GM19324 (cell line): ENCODE results near the gene RORB.

Source experiments
- ATAC-seq: cut with Tn5 transposase; IDR thresholded peaks from one replicate; pipeline ENCODE4 v1.9.1; 2021; ENCODE audit warnings: mild to moderate bottlenecking, moderate library complexity; ENCODE audit not compliant: unreplicated experiment, low FRiP score

The RORB gene

GRCh38 chr9:74696520-74696919 lies 199.4 kb downstream of the RORB start:
- ATAC-seq, result no peak

GRCh38 chr9:74697535-74697934 lies 200.4 kb downstream of the RORB start:
- ATAC-seq, result no peak

- no peak for ATAC-seq
Measured at GRCh38 chr9:74711341-74711740, 214.2 kb downstream of the RORB start.

- no peak for ATAC-seq
Measured at GRCh38 chr9:74718709-74719108, 221.6 kb downstream of the RORB start.

GRCh38 chr9:74719306-74719705 lies 222.2 kb downstream of the RORB start:
- ATAC-seq, result no peak

DNA sequence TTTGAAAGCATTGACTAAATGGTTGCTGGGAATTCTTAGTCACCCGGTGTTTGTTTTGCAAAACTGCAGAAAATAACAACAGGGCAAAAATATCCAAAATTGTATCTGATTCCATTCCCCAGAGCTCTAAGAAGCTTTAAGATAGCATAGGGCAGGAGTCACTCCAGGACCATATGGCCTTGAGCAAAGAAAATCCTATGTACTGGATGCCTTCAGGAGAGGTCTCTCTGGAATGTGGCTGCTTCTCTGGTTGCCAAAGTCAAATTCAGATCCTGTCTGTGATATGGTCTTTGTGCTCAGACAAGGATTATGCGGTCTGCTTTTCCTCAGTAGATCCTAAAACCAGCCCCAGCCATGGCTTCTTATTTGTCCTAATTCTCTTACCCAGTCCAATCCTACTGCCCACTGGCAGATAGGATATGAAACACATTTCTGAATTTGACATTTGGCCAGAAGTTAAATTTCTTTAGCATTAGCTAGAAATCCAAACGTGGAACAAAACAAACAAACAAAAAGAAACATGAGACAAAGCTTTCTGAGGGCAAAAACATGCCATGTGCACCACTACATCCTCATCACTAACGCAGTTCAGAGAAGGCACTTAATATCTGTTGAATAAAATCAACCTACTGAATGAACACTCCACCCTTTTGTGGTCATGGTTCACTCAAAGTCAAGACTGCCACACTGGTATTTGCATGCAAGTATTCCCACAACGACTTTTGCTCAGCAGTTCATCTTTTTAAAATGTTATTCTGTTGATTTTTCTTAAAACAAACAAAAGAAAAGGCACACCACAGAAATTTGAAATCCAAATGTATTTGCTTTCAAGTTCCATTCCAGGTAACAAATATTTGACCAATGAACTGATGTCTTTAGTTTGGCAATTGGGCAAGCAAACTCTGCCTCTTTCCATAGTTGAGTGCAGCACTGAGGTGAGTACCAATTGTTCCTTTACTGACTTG lies 224.8 kb downstream of the RORB start:
- no peak for ATAC-seq

DNA sequence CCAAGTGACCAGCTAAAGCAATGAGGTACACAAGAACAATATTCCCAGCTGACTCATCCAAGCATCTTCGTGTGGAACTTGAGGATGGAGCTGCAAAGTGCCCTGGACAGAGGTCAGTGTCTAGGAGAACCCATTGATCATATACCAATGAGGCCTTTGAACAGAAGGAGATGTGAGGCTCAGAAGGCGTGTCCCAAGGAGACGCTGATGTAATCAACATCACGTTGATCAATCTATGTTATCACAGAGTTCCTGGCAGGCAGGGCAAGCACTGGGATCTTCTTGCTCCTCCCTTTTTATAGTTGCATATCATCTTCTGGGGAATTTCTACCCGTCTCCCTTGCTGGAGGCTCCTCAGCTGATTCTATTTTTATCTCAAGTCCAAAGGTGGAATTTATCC lies 227.2 kb downstream of the RORB start:
- no peak for ATAC-seq

DNA sequence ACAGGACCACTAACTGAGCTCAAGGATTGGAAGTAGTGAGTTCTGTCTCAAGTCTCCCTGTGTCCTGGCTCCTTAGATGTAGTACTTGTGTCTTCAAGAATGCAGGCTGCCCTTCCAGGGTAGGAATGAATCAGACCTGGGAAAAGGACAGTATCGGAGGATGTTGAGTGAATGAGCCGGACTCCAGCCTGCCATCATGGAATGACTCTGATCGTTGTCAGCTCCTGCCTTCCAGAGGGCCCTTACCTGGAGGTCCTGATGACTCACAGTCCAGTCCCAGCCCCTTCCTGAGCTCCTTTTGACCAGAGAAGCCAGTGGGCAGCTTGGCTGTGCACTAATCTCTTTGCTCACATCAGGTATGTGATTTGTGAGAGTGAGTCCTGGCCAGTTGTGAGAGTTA lies 229.4 kb downstream of the RORB start:
- ATAC-seq, result no peak

- no peak for ATAC-seq
Measured at GRCh38 chr9:74728176-74728575, 231.0 kb downstream of the RORB start.

GRCh38 chr9:74729136-74729695 lies 232.1 kb downstream of the RORB start:
- ATAC-seq, result no peak

- ATAC-seq, result no peak
Measured at GRCh38 chr9:74735761-74736160, 238.6 kb downstream of the RORB start.

DNA sequence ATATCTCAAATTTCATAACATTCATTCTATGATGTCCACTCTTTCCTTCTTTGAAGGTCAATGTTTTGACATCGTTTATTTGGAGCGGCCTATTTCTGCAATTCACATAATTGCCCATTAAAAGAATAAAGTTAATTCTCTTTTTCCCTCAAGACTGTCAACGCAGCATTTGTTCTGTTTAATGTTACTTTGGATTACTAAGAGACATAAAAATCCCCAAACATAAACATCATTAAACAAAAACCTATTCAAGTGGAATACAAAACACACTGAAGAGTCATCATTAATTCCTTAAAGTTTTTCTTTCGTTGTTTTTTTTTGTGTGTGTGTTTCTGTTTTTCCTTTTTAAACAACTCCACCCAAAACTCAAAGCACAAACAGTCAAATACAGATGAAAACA lies 239.5 kb downstream of the RORB start:
- no peak for ATAC-seq

DNA sequence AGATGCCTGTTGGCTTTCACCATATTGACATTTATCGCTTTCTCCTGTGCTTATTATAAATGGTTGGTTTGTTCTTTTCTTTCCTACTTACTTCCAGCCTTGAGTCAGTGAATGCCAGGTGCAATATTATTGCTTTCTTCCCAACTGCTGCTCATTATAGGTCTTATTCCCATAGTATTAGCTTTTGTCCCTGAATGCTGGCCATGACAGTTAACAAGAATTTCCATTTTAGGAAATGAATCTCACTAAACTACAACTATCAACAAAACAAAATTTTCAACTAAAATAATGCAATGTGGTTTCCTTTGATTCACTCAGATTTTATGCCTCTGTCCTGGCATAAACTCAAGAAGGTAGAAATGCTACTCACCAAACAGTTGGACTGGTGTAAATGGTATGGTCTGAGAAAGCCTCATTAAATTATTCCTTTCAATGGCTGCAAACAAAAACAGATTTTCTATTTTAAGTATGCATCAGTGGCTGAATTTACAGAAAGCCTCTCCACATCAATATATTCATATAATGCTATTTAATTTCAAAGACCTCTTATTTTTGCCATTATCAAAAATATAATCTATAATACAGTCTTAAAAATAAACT lies 245.2 kb downstream of the RORB start:
- no peak for ATAC-seq
